A673 (cell line): ENCODE measurements around the gene SLC16A9. TPM values are rescaled to one million over a fixed set of nuclear protein-coding genes. Genes with fewer than 3 reads are reported as not detected.

Source experiments
- BruUV-seq: library from RNA; stranded (reverse); fragments of 400-500 nt; replicated peaks from 2 replicates; lab custom pipeline; 2021; lab: Mats Ljungman, UMichigan
- CTCF ChIA-PET: fragments of 300-600 bp; sonication (Branson Sonifier 250); formaldehyde crosslinking; loops from one replicate; lab custom pipeline; 2022; ENCODE audit warnings: antibody characterized with exemption; lab: Charles Lee
- POLR2A ChIA-PET: fragments of 300-600 bp; sonication (Branson Sonifier 250); formaldehyde crosslinking; loops from one replicate; lab custom pipeline; 2022; ENCODE audit warnings: antibody characterized with exemption; ENCODE audit not compliant: low non-redundant PET; lab: Charles Lee
- DNase-seq: peaks from one replicate; pipeline ENCODE4 v3.0.0-alpha.2; 2015; ENCODE audit warnings: low spot score
- H3K27ac ChIP-seq: fragments of 200-600 bp; sonication (generic); 2 replicates; pipeline ENCODE4 v1.5.1; 2016; ENCODE audit warnings: mixed run types, low read depth, mild to moderate bottlenecking, mixed read lengths, antibody characterized with exemption, low read length; ENCODE audit not compliant: poor library complexity, severe bottlenecking
- H3K27me3 ChIP-seq: fragments of 200-600 bp; sonication (generic); replicated peaks from 2 replicates; pipeline ENCODE4 v1.6.1; 2017; ENCODE audit warnings: mixed run types, low read depth, mild to moderate bottlenecking, mixed read lengths, antibody characterized with exemption, low read length; ENCODE audit not compliant: insufficient read depth, poor library complexity
- H3K36me3 ChIP-seq: fragments of 200-600 bp; sonication (generic); 2 replicates; pipeline ENCODE4 v1.6.1; 2016; ENCODE audit warnings: mixed run types, mild to moderate bottlenecking, mixed read lengths, antibody characterized with exemption, low read length; ENCODE audit not compliant: insufficient read depth, poor library complexity, severe bottlenecking
- H3K4me1 ChIP-seq: fragments of 200-600 bp; sonication (generic); 2 replicates; pipeline ENCODE4 v1.6.1; 2017; ENCODE audit warnings: mixed run types, mild to moderate bottlenecking, mixed read lengths, antibody characterized with exemption, low read length; ENCODE audit not compliant: insufficient read depth, poor library complexity, severe bottlenecking
- H3K4me3 ChIP-seq: fragments of 200-600 bp; sonication (generic); 2 replicates; pipeline ENCODE4 v1.5.1; 2016; ENCODE audit warnings: low read depth, mixed run types, mild to moderate bottlenecking, mixed read lengths, low read length; ENCODE audit not compliant: poor library complexity, severe bottlenecking
- H3K9me3 ChIP-seq: fragments of 200-600 bp; sonication (generic); 2 replicates; pipeline ENCODE4 v1.6.1; 2016; ENCODE audit warnings: mixed run types, low read depth, mild to moderate bottlenecking, mixed read lengths, antibody characterized with exemption, low read length; ENCODE audit not compliant: poor library complexity, severe bottlenecking
- EZH2 ChIP-seq: fragments of 200-600 bp; sonication (generic); IDR thresholded peaks from 2 replicates; pipeline ENCODE4 v1.6.1; 2017; ENCODE audit warnings: borderline replicate concordance, low read depth, mild to moderate bottlenecking, mixed read lengths, antibody characterized with exemption, low read length; ENCODE audit not compliant: poor library complexity, severe bottlenecking
- intact Hi-C: fragments of 100-400 bp; cut with micrococcal nuclease; formaldehyde crosslinking; loops from one replicate; pipeline ENCODE4 v1.10.0; 2022; ENCODE audit not compliant: unreplicated experiment
- total RNA-seq: library from RNA; stranded (reverse); gene quantifications from 2 replicates; pipeline ENCODE4 v1.2.3, GENCODE V29; 2021
- TF ChIP-seq, protein P1 (sequence below): fragments of 300-800, 200-600 bp; sonication (generic); conservative IDR thresholded peaks from 2 replicates; pipeline ENCODE4 v1.5.1; 2017; ENCODE audit warnings: low read depth, mild to moderate bottlenecking, antibody characterized with exemption, low read length, moderate library complexity, mixed read lengths

Gene SLC16A9
- total RNA-seq, 1 experiment from 2014 or later = 2.9 TPM

GRCh38 chr10:59718257-59718656 lies 8.6 kb upstream of the SLC16A9 start:
- TF ChIP-seq, protein P1, sequence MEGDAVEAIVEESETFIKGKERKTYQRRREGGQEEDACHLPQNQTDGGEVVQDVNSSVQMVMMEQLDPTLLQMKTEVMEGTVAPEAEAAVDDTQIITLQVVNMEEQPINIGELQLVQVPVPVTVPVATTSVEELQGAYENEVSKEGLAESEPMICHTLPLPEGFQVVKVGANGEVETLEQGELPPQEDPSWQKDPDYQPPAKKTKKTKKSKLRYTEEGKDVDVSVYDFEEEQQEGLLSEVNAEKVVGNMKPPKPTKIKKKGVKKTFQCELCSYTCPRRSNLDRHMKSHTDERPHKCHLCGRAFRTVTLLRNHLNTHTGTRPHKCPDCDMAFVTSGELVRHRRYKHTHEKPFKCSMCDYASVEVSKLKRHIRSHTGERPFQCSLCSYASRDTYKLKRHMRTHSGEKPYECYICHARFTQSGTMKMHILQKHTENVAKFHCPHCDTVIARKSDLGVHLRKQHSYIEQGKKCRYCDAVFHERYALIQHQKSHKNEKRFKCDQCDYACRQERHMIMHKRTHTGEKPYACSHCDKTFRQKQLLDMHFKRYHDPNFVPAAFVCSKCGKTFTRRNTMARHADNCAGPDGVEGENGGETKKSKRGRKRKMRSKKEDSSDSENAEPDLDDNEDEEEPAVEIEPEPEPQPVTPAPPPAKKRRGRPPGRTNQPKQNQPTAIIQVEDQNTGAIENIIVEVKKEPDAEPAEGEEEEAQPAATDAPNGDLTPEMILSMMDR = no peak
- TF ChIP-seq EZH2 = no peak
- BruUV-seq = no TSS peak
- H3K27ac ChIP-seq = no peak overlapping the region
- ChIA-PET POLR2A (no interaction called here), CTCF (no interaction called here)
- peaks cover 7% of the 10 kb centered on the region for H3K27me3 ChIP-seq
- H3K4me1 ChIP-seq = no peaks in the 10 kb centered on the region
- H3K4me3 ChIP-seq = no peak overlapping the region
- intact Hi-C loops = no loop called here
- H3K9me3 ChIP-seq = no peaks in the 10 kb centered on the region
- no peak for DNase-seq
- H3K36me3 ChIP-seq = no peaks in the 10 kb centered on the region

DNA sequence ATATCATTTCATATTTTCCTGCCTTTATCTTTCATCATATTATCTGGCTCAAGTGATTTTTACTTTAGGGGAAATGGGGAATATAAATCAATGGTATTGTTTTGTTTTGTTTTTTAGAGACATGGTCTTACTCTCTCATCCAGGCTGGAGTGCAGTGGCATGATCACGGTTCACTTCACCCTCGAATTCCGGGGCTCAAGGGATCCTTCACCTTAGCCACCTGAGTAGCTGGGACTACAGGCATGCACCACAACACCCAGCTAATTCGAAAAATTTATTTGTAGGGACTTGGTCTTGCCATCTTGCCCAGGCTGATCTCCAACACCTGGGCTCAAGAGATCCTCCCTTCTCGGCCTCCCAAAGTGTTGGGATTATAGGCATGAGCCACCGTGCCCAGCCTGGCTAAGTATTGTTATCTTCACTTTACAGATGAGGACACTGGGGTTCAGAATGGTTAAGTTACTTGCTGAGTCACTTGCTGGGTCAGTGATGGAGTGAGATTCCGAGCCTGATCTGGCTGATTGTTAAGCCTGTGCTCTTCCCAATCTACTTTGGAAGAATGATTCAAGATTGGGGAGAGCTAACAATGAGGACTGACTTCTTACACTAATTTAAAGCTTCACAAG lies 3.7 kb upstream of the SLC16A9 start:
- Histone ChIP-seq H3K36me3 (no peaks in the 10 kb centered on the region), H3K9me3 (no peaks in the 10 kb centered on the region), H3K4me3 (no peak overlapping the region), H3K27me3 (peaks cover 51% of the 10 kb centered on the region), H3K4me1 (peaks cover 4% of the 10 kb centered on the region), H3K27ac (no peak overlapping the region)
- TF ChIP-seq, protein P1 = no peak
- no peak for TF ChIP-seq EZH2
- no peak for DNase-seq
- ChIA-PET CTCF (no interaction called here), POLR2A (no interaction called here)
- intact Hi-C loops = no loop called here
- BruUV-seq = no TSS peak

DNA sequence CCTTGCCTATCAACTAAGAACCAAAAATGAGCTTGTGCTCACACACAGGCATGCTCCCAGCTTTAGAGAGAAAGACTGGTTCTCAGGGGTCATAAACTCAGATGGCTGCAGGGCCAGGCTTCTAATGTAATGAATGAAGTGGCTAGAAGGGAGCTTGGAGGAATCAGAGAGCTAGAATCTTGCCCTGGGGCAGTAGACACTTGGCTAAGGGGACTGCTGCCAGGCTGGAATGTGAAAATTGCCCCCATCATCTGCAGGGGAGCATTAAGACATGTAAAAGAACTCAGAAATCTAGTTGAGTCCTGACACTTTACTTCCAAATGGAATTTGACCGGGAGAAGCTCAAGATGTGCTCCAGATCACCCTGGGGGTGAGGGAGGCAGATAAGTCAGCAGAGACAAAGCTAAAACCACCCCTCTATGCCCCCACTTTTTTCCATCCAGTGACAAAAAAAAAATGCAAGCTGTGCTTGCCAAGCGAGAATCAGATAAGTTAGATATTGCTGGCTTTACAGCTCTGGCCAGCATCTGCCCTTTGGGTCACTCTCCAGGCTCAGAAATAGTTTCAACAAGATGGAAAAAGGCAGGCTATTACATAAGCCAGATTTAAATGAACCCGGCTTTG lies 2.3 kb upstream of the SLC16A9 start:
- peaks cover 5% of the 10 kb centered on the region for H3K4me1 ChIP-seq
- intact Hi-C loops = no loop called here
- POLR2A ChIA-PET = no interaction called here
- CTCF ChIA-PET = interaction anchor here (0.7 kb wide), 1 partner anchor 496 kb away, joined by 3 read pairs; no protein-coding TSS in a partner anchor
- peaks cover 57% of the 10 kb centered on the region for H3K27me3 ChIP-seq
- no peak overlapping the region for H3K4me3 ChIP-seq
- no peak for TF ChIP-seq EZH2
- TF ChIP-seq, protein P1 = no peak
- H3K27ac ChIP-seq = no peak overlapping the region
- no TSS peak for BruUV-seq
- no peaks in the 10 kb centered on the region for H3K9me3 ChIP-seq
- no peaks in the 10 kb centered on the region for H3K36me3 ChIP-seq
- no peak for DNase-seq
